PFSK-1 (cell line): ENCODE data around the gene ZNF581.

ENCODE experiments used
- REST ChIP-seq, 2 experiments: IDR thresholded peaks; 2 replicates each; pipeline versions ENCODE4 v1.6.1 to v1.8.0; 2011 to 2012; ENCODE audit warnings: low read depth in 2 of 2, low read length in 2 of 2, control low read depth in 1 of 2, inconsistent platforms in 1 of 2, mild to moderate bottlenecking in 1 of 2, moderate library complexity in 1 of 2; ENCODE audit not compliant: insufficient read depth in 1 of 2
- SIN3A ChIP-seq: IDR thresholded peaks from 2 replicates; pipeline ENCODE4 v1.6.1; 2012; ENCODE audit warnings: mild to moderate bottlenecking, low read length, moderate library complexity, borderline replicate concordance; ENCODE audit not compliant: insufficient read depth

- TF ChIP-seq SIN3A (no peak), REST (IDR thresholded peaks at IDR 0.05; ENCODE audit: insufficient read depth in 1 of 2, low read depth in 2 of 2, low read length in 2 of 2) (no peak)
Observed at GRCh38 chr19:55635334-55635717, 8.1 kb upstream of the ZNF581 start.
